OCI-LY7 (cell line): ENCODE data around the gene PHF10. TPM values are rescaled to one million over a fixed set of nuclear protein-coding genes. Genes with fewer than 3 reads are reported as not detected.

Experiments used
- BruUV-seq: library from RNA; stranded (reverse); fragments of 400-500 nt; replicated peaks from 2 replicates; lab custom pipeline; 2021; lab: Mats Ljungman, UMichigan
- CTCF ChIA-PET: fragments of 300-600 bp; sonication (Branson Sonifier 250); formaldehyde crosslinking; loops from one replicate; lab custom pipeline; 2022; ENCODE audit warnings: antibody characterized with exemption; ENCODE audit not compliant: unreplicated experiment; lab: Charles Lee
- POLR2A ChIA-PET: fragments of 300-600 bp; sonication (Branson Sonifier 250); formaldehyde crosslinking; loops from one replicate; lab custom pipeline; 2022; ENCODE audit warnings: antibody characterized with exemption; lab: Charles Lee
- DNase-seq: peaks from one replicate; pipeline ENCODE4 v3.0.0-alpha.2; 2015; ENCODE audit warnings: low spot score
- H2AFZ ChIP-seq: fragments of 200-600 bp; sonication (generic), shearing (Covaris generic); 2 replicates; pipeline ENCODE4 v1.6.1; 2014; ENCODE audit warnings: mild to moderate bottlenecking, antibody characterized with exemption, low read length, moderate library complexity
- H3K27ac ChIP-seq: fragments of 200-600 bp; sonication (generic); 2 replicates; pipeline ENCODE4 v1.5.1; 2014; ENCODE audit warnings: mixed run types, low read depth, mild to moderate bottlenecking, moderate library complexity, low read length, inconsistent platforms; ENCODE audit not compliant: poor library complexity, severe bottlenecking
- H3K36me3 ChIP-seq: fragments of 200-600 bp; sonication (generic); 2 replicates; pipeline ENCODE4 v1.6.1; 2014; ENCODE audit warnings: mild to moderate bottlenecking, antibody characterized with exemption, low read length, moderate library complexity, mixed read lengths; ENCODE audit not compliant: insufficient read depth
- H3K4me1 ChIP-seq: fragments of 200-600 bp; sonication (generic); 2 replicates; pipeline ENCODE4 v1.5.1; 2014; ENCODE audit warnings: mild to moderate bottlenecking, low read length; ENCODE audit not compliant: insufficient read depth, poor library complexity, severe bottlenecking
- H3K4me2 ChIP-seq: fragments of 200-600 bp; sonication (generic); 2 replicates; pipeline ENCODE4 v1.6.1; 2014; ENCODE audit warnings: mild to moderate bottlenecking, low read length
- H3K4me3 ChIP-seq: fragments of 200-600 bp; sonication (generic); 2 replicates; pipeline ENCODE4 v1.5.1; 2014; ENCODE audit warnings: mild to moderate bottlenecking, low read depth, low read length; ENCODE audit not compliant: poor library complexity, severe bottlenecking
- H3K79me2 ChIP-seq: fragments of 200-600 bp; sonication (generic); 2 replicates; pipeline ENCODE4 v1.6.1; 2016; ENCODE audit warnings: low read depth, mild to moderate bottlenecking, low read length, moderate library complexity, mixed read lengths; ENCODE audit not compliant: insufficient read depth
- H3K9me2 ChIP-seq: fragments of 200-600 bp; sonication (generic); 2 replicates; pipeline ENCODE4 v1.6.1; 2016; ENCODE audit warnings: mild to moderate bottlenecking, low read length, mixed read lengths; ENCODE audit not compliant: insufficient read depth
- H3K9me3 ChIP-seq: fragments of 200-600 bp; sonication (generic); 2 replicates; pipeline ENCODE4 v1.6.1; 2014; ENCODE audit warnings: mild to moderate bottlenecking, mixed run types, low read length, mixed read lengths
- H4K20me1 ChIP-seq: fragments of 200-600 bp; sonication (generic); 2 replicates; pipeline ENCODE4 v1.6.1; 2014; ENCODE audit warnings: mild to moderate bottlenecking, antibody characterized with exemption, low read length, moderate library complexity, mixed read lengths; ENCODE audit not compliant: insufficient read depth
- EZH2phosphoT487 ChIP-seq: fragments of 200-600 bp; sonication (generic); IDR thresholded peaks from 2 replicates; pipeline ENCODE4 v1.6.1; 2018; ENCODE audit warnings: low read depth, borderline replicate concordance, mild to moderate bottlenecking, mixed run types, antibody characterized with exemption, low read length, moderate library complexity, mixed read lengths
- intact Hi-C: fragments of 100-400 bp; cut with micrococcal nuclease; formaldehyde crosslinking; loops from one replicate; pipeline ENCODE4 v1.10.0; 2022; ENCODE audit not compliant: unreplicated experiment
- total RNA-seq, 2 experiments: library from RNA; depleted of rRNA in 1 of 2; stranded (reverse); fragments of >200 nt in 1 of 2; shearing (Covaris generic) in 1 of 2; gene quantifications; 2 replicates each; pipeline ENCODE4 v1.2.3, GENCODE V29; 2014 to 2022
- TF ChIP-seq, protein P1 (sequence below): fragments of 200-600 bp; sonication (generic); conservative IDR thresholded peaks from 2 replicates; pipeline ENCODE4 v1.5.1; 2014; ENCODE audit warnings: mild to moderate bottlenecking, antibody characterized with exemption, low read length, moderate library complexity, mixed read lengths

PHF10 gene
- total RNA-seq, 2 experiments from 2014 or later: 42.5 to 74.1 TPM

DNA sequence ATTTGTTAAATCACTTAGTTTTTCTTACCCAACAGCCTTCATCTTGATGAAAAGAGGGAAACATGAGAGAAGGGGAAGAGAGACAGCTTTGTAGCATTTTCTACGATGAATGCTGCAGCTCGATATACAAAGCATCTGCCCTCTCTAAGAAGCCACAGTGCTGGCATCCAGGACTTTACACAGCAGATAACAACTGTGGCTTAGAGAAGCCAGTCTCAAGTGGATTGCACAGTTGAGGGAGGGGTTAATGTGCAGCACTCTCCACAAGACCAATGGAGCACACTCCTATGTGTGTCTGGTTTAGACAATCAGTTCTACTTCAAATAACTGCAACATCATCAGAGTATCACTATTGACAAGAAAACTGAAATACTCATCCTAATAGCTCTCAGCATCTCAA lies 16.5 kb downstream of the PHF10 start:
- BruUV-seq: no TSS peak
- no peaks in the 10 kb centered on the region for H3K9me3 ChIP-seq
- no peaks in the 10 kb centered on the region for H3K9me2 ChIP-seq
- ChIA-PET POLR2A (interaction anchor here (1.2 to 3.4 kb wide), 4 partner anchors 11 to 42 kb away, joined by 3 to 37 read pairs (median 18); no protein-coding TSS in a partner anchor), CTCF (no interaction called here)
- TF ChIP-seq, protein P1, sequence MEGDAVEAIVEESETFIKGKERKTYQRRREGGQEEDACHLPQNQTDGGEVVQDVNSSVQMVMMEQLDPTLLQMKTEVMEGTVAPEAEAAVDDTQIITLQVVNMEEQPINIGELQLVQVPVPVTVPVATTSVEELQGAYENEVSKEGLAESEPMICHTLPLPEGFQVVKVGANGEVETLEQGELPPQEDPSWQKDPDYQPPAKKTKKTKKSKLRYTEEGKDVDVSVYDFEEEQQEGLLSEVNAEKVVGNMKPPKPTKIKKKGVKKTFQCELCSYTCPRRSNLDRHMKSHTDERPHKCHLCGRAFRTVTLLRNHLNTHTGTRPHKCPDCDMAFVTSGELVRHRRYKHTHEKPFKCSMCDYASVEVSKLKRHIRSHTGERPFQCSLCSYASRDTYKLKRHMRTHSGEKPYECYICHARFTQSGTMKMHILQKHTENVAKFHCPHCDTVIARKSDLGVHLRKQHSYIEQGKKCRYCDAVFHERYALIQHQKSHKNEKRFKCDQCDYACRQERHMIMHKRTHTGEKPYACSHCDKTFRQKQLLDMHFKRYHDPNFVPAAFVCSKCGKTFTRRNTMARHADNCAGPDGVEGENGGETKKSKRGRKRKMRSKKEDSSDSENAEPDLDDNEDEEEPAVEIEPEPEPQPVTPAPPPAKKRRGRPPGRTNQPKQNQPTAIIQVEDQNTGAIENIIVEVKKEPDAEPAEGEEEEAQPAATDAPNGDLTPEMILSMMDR: no peak
- no peak for TF ChIP-seq EZH2phosphoT487
- DNase-seq: peak; percentile 10
- H3K36me3 ChIP-seq: peaks cover 98% of the 10 kb centered on the region
- no peak overlapping the region for H3K4me3 ChIP-seq
- peak overlapping the region; percentile 20 for H3K27ac ChIP-seq
- intact Hi-C loops: no loop called here
- no peak overlapping the region for H2AFZ ChIP-seq
- H3K4me1 ChIP-seq: peaks cover 64% of the 10 kb centered on the region
- peaks cover 33% of the 10 kb centered on the region for H4K20me1 ChIP-seq
- peaks cover 57% of the 10 kb centered on the region for H3K79me2 ChIP-seq
- no peak overlapping the region for H3K4me2 ChIP-seq

DNA sequence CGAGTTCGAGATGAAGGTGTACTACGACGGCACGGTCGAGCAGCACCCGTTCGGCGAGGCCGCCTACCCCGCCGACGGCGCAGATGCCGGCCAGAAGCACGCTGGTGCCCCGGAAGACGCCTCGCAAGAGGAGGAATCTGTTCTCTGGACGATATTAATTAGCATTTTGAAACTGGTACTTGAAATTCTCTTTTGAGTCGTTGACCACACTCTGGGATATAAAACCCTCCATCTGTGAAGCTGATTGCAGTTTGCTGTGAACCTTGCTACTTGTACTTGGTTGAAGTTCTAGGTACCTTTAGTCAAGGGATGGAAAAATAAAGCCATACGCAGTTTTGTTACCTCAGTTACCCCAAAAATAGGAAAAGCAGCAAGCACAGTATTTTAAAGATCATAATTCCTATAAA lies 21.5 kb downstream of the PHF10 start:
- Histone ChIP-seq H3K79me2 (peaks cover 79% of the 10 kb centered on the region), H3K4me2 (peak overlapping the region; percentile 92), H3K4me3 (peak overlapping the region; percentile 90), H3K36me3 (peaks cover 65% of the 10 kb centered on the region), H2AFZ (peak overlapping the region; percentile 65; the same call in 1 of the 2 replicates), H3K27ac (peak overlapping the region; percentile 63), H3K9me3 (no peaks in the 10 kb centered on the region), H3K4me1 (peaks cover 54% of the 10 kb centered on the region), H4K20me1 (peaks cover 36% of the 10 kb centered on the region), H3K9me2 (no peaks in the 10 kb centered on the region)
- CTCF ChIA-PET: no interaction called here
- BruUV-seq: no TSS peak
- intact Hi-C loops: loop anchor here (1.0 to 5.0 kb wide), 3 partner anchors 20 to 849 kb away; partner anchors contain the start of genes DYNLT2, ERMARD, PSMB1 and TBP
- DNase-seq: no peak
- TF ChIP-seq, protein P1: no peak
- no peak for TF ChIP-seq EZH2phosphoT487
- POLR2A ChIA-PET: interaction anchor here (0.9 to 4.7 kb wide), 7 partner anchors 9 to 61 kb away, joined by 3 to 28 read pairs (median 5); no protein-coding TSS in a partner anchor
